K562 (cell line): ENCODE data around the gene STXBP4. TPM values are rescaled to one million over a fixed set of nuclear protein-coding genes. Genes with fewer than 3 reads are reported as not detected.

Experiments used
- ATAC-seq: fragments of 200-7000 bp; cut with Tn5 transposase; 3 replicates; pipeline ENCODE4 v1.9.1; 2020; ENCODE audit warnings: moderate library complexity
- BruUV-seq: library from RNA; stranded (reverse); fragments of 400-500 nt; replicated peaks from 2 replicates; lab custom pipeline; 2021; lab: Mats Ljungman, UMichigan
- CTCF ChIA-PET: fragments of 300-600 bp; formaldehyde crosslinking; extraction: SDS; loops from one replicate; lab custom pipeline; 2021; ENCODE audit warnings: low intra/inter-chr PET ratio; lab: Yijun Ruan, JAX
- POLR2A ChIA-PET: fragments of 300-600, 350-650 bp; sonication (Branson Sonifier 250); formaldehyde crosslinking; extraction: SDS; loops from one replicate; lab custom pipeline; 2021; ENCODE audit warnings: antibody characterized with exemption, inconsistent platforms; lab: Yijun Ruan, JAX
- DNase-seq, 4 experiments: peaks; one replicate each; pipeline versions ENCODE4 v3.0.0 to v3.0.0-alpha.2; 2011 to 2018; ENCODE audit warnings: low spot score in 3 of 4, mixed read lengths in 3 of 4; ENCODE audit errors: extremely low read depth in 1 of 4
- FAIRE-seq: peaks from 2 replicates; lab custom pipeline; 2011; peaks lifted over from hg19 to GRCh38; lab: Jason Lieb, UNC
- H2AFZ ChIP-seq: 2 replicates; pipeline ENCODE4 v1.6.0; 2011; ENCODE audit warnings: low read depth, low read length, control low read depth, inconsistent platforms
- H3K27ac ChIP-seq: fragments of 200-600 bp; 3 replicates; pipeline ENCODE4 v1.8.0; 2011; ENCODE audit warnings: low read depth, mild to moderate bottlenecking, control low read depth, inconsistent platforms, low read length, moderate library complexity, mixed read lengths; ENCODE audit errors: extremely low read depth
- H3K27me3 ChIP-seq, 2 experiments: fragments of 300-600 bp in 1 of 2; 2 replicates in 1 of 2; 3 replicates in 1 of 2; pipeline versions ENCODE4 v1.6.0 to v1.8.0; 2011; ENCODE audit warnings: inconsistent platforms in 2 of 2, low read length in 2 of 2, mild to moderate bottlenecking in 1 of 2, mixed read lengths in 1 of 2, moderate library complexity in 1 of 2; ENCODE audit not compliant: control insufficient read depth in 2 of 2, insufficient read depth in 2 of 2
- H3K36me3 ChIP-seq: fragments of 300-600 bp; 3 replicates; pipeline ENCODE4 v1.8.0; 2011; ENCODE audit warnings: mild to moderate bottlenecking, low read length, inconsistent platforms; ENCODE audit not compliant: control insufficient read depth, insufficient read depth
- H3K4me1 ChIP-seq, 2 experiments: fragments of 200-600 bp in 1 of 2; replicated peaks in 1 of 2; 2 replicates in 1 of 2; 3 replicates in 1 of 2; pipeline versions ENCODE4 v1.5.1 to v1.8.0; 2011; ENCODE audit warnings: inconsistent platforms in 2 of 2, low read length in 2 of 2, mild to moderate bottlenecking in 1 of 2, mixed read lengths in 1 of 2, moderate library complexity in 1 of 2; ENCODE audit not compliant: control insufficient read depth in 2 of 2, insufficient read depth in 2 of 2
- H3K4me2 ChIP-seq: 2 replicates; pipeline ENCODE4 v1.6.1; 2011; ENCODE audit warnings: low read length, control low read depth, inconsistent platforms, mixed read lengths; ENCODE audit not compliant: insufficient read depth
- H3K4me3 ChIP-seq: fragments of 200-600 bp; sonication (generic), shearing (Covaris generic); 2 replicates; pipeline ENCODE4 v1.5.1; 2016; ENCODE audit warnings: control low read depth, inconsistent platforms
- H3K79me2 ChIP-seq: fragments of 200-600 bp; 3 replicates; pipeline ENCODE4 v1.8.0; 2011; ENCODE audit warnings: low read length, inconsistent platforms; ENCODE audit not compliant: control insufficient read depth, insufficient read depth
- H3K9ac ChIP-seq, 2 experiments: 2 replicates each; pipeline versions ENCODE4 v1.6.0 to v1.6.1; 2011; ENCODE audit warnings: low read depth in 2 of 2, low read length in 2 of 2, control low read depth in 1 of 2, inconsistent platforms in 1 of 2, mild to moderate bottlenecking in 1 of 2, mixed read lengths in 1 of 2; ENCODE audit not compliant: insufficient read depth in 1 of 2
- H3K9me1 ChIP-seq: one replicate; pipeline ENCODE4 v1.6.0; 2011; ENCODE audit warnings: inconsistent platforms, mild to moderate bottlenecking, low read length, moderate library complexity; ENCODE audit not compliant: control insufficient read depth, insufficient read depth
- H3K9me3 ChIP-seq: replicated peaks from 2 replicates; pipeline ENCODE4 v1.5.1; 2011; ENCODE audit warnings: low read depth, low read length, inconsistent platforms; ENCODE audit not compliant: control insufficient read depth, insufficient read depth
- H4K20me1 ChIP-seq: replicated peaks from 2 replicates; pipeline ENCODE4 v1.6.1; 2011; ENCODE audit warnings: low read length, inconsistent platforms, mixed read lengths; ENCODE audit not compliant: control insufficient read depth, insufficient read depth
- ATF7 ChIP-seq: fragments of 450-650 bp; IDR thresholded peaks from 2 replicates; pipeline ENCODE4 v1.7.1; 2014; ENCODE audit warnings: mild to moderate bottlenecking, moderate library complexity
- CHD2 ChIP-seq: IDR thresholded peaks from 2 replicates; pipeline ENCODE4 v1.6.1; 2011; ENCODE audit warnings: low read depth, low read length
- EZH2 ChIP-seq: IDR thresholded peaks from 2 replicates; pipeline ENCODE4 v1.6.1; 2012; ENCODE audit warnings: low read depth, mild to moderate bottlenecking, inconsistent platforms, low read length, borderline replicate concordance
- FOS ChIP-seq: IDR thresholded peaks from 3 replicates; pipeline ENCODE4 v1.6.1; 2011; ENCODE audit not compliant: insufficient read length; ENCODE audit errors: extremely low read depth
- HLTF ChIP-seq: fragments of 450-650 bp; IDR thresholded peaks from 2 replicates; pipeline ENCODE4 v1.6.1; 2016
- MECOM ChIP-seq: fragments of 250-450 bp; sonication (Bioruptor Pico); IDR thresholded peaks from 2 replicates; pipeline ENCODE4 v1.8.0; 2022; ENCODE audit warnings: inconsistent platforms
- NCOA4 ChIP-seq: fragments of 450-650 bp; IDR thresholded peaks from 2 replicates; pipeline ENCODE4 v1.6.1; 2018; ENCODE audit warnings: mild to moderate bottlenecking; ENCODE audit not compliant: partially characterized antibody
- TAF9B ChIP-seq: fragments of 450-650 bp; IDR thresholded peaks from 2 replicates; pipeline ENCODE4 v1.6.1; 2018; ENCODE audit warnings: mild to moderate bottlenecking; ENCODE audit not compliant: partially characterized antibody
- TEAD2 ChIP-seq: fragments of 450-650 bp; IDR thresholded peaks from 2 replicates; pipeline ENCODE4 v1.6.1; 2016; ENCODE audit warnings: missing genetic modification characterization, control low read depth, missing compliant biosample characterization
- ZKSCAN8 ChIP-seq: fragments of 200-800 bp; sonication (Bioruptor generic); IDR thresholded peaks from 2 replicates; pipeline ENCODE4 v1.6.1; 2016; ENCODE audit warnings: missing genetic modification characterization, missing compliant biosample characterization
- ZSCAN32 ChIP-seq: fragments of 450-650 bp; formaldehyde crosslinking; IDR thresholded peaks from 2 replicates; pipeline ENCODE4 v1.4.0; 2020; ENCODE audit warnings: mild to moderate bottlenecking, moderate library complexity
- WGBS: fragments of 100-300 bp; shearing (Covaris generic); methylation state at CpG from one replicate; pipeline ENCODE4 v1.1.6; 2016; ENCODE audit warnings: low coverage, mixed read lengths; ENCODE audit not compliant: insufficient coverage; ENCODE audit errors: missing lambda C conversion rate; 5-methylcytosine and 5-hydroxymethylcytosine counted together
- in situ Hi-C: fragments of 300-500 bp; cut with MboI; formaldehyde crosslinking; loops from 4 replicates; pipeline ENCODE4 v1.15.0; 2018; ENCODE audit warnings: inconsistent platforms, mixed read lengths
- intact Hi-C: fragments of 100-400 bp; cut with micrococcal nuclease; formaldehyde crosslinking; loops from 2 replicates; pipeline ENCODE4 v1.14.2; 2022
- polyA plus RNA-seq, 8 experiments: library from polyadenylated mRNA; depleted of rRNA in 4 of 8; stranded (reverse) in 5 of 8; unstranded in 3 of 8; fragments of >200 nt; fragmentation: Nextera tagmentation in 2 of 8; fragmentation: Illumina TruSeq in 1 of 8; extraction: Ambion mirVana in 2 of 8; extraction: Trizol in 1 of 8; gene quantifications; 2 replicates each; pipeline versions ENCODE4 v1.2.1 to v1.2.3, GENCODE V29; 2011 to 2014; ENCODE audit warnings: inconsistent platforms in 1 of 8, missing spikeins in 1 of 8
- total RNA-seq, 7 experiments: library from RNA; depleted of rRNA in 6 of 7; stranded (reverse); fragments of >200 nt in 6 of 7; fragmentation: Illumina TruSeq in 2 of 7; extraction: Trizol in 2 of 7; gene quantifications; 2 replicates each; pipeline versions ENCODE4 v1.2.1 to v1.2.3, GENCODE V29; 2011 to 2021; ENCODE audit warnings: low replicate concordance in 1 of 7
- TF ChIP-seq, protein P1 (sequence below), 2 experiments: fragments of 450-650 bp; formaldehyde crosslinking in 1 of 2; IDR thresholded peaks; 2 replicates each; pipeline versions ENCODE4 v1.4.0 to v1.6.1; 2014 to 2020; ENCODE audit warnings: mild to moderate bottlenecking in 2 of 2, borderline replicate concordance in 1 of 2, low read depth in 1 of 2

STXBP4 gene
- total and polyA plus RNA-seq, 9 of the 15 experiments (the other 6 are each of a cell fraction or from before 2014, with no cell fraction given), result 11.6 to 23.2 (median 18.5) TPM

DNA sequence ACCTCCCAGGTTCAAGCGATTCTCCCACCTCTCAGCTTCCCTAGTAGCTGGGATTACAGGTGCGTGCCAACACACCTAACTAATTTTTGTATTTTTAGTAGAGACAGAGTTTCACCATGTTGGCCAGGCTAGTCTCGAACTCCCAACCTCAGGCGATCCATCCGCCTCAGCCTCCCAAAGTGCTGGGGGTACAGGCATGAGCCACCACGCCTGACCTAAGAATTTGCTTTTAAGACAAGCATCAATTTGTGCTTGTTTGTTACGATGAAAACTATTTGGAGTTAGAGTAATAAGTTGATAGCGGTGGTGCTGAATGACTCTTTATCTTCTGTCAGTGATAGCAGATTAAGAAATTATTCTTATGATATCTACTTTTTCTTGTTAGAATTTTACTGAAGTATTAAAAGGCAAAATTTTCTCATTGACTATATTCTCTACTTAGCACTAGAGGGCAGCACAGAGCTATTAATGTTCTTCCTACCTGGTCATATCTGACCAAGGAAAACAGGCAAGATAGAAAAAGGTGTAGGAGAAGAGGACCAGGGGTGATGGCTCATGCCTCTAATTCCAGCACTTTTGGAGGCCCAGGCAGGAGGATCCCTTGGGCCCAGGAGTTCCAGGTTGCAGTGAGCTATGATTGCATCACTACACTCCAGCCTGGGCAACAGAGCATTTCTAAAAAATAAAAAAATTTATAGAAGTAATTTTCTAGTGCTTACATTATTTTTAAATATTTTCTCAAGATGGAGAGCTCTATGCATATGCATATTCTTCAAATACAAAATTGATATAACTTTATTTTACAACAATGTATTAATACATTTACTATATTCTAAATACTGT is 24.5 kb downstream of the STXBP4 start:
- CTCF ChIA-PET, result interaction anchor here (0.6 to 1.1 kb wide), 7 partner anchors 299 to 535 kb away, joined by 3 to 6 read pairs (median 4); no protein-coding TSS in a partner anchor
- Histone ChIP-seq H3K27ac (no peak overlapping the region), H3K9me3 (no peaks in the 10 kb centered on the region), H3K27me3 (no peaks in the 10 kb centered on the region), H3K9me1 (no peaks in the 10 kb centered on the region), H3K4me2 (no peak overlapping the region), H2AFZ (no peak overlapping the region), H4K20me1 (no peaks in the 10 kb centered on the region), H3K36me3 (peaks cover 25% of the 10 kb centered on the region; the same call in 2 of the 3 replicates), H3K79me2 (no peaks in the 10 kb centered on the region), H3K4me3 (no peak overlapping the region), H3K4me1 (no peaks in the 10 kb centered on the region), H3K9ac (no peak overlapping the region)
- ATAC-seq (peak; percentile 74), FAIRE-seq (peak; percentile 74), DNase-seq (peak; percentile 35 to 69 (median 37))
- WGBS, result 48% methylated on average over 8 of the region's 8 CpGs
- POLR2A ChIA-PET, result interaction anchor here (0.6 to 1.0 kb wide), 3 partner anchors 34 to 1266 kb away, joined by 3 to 4 read pairs (median 4); no protein-coding TSS in a partner anchor
- BruUV-seq, result no TSS peak
- in situ Hi-C loops, result loop anchor here (5.0 to 10.0 kb wide), 2 partner anchors 364 to 522 kb away; partner anchors contain the start of gene SMIM36
- intact Hi-C loops, result loop anchor here (1.0 to 10.0 kb wide), 4 partner anchors 182 to 521 kb away; no protein-coding TSS in a partner anchor
- TF ChIP-seq ATF7 (no peak), ZSCAN32 (CRISPR knock-in tag) (no peak), TEAD2 (tag) (no peak), HLTF (no peak), FOS (no peak), EZH2 (no peak), NCOA4 (no peak), TAF9B (no peak), MECOM (CRISPR knock-in tag) (no peak), CHD2 (no peak), ZKSCAN8 (CRISPR knock-in tag) (no peak)
- TF ChIP-seq, protein P1, sequence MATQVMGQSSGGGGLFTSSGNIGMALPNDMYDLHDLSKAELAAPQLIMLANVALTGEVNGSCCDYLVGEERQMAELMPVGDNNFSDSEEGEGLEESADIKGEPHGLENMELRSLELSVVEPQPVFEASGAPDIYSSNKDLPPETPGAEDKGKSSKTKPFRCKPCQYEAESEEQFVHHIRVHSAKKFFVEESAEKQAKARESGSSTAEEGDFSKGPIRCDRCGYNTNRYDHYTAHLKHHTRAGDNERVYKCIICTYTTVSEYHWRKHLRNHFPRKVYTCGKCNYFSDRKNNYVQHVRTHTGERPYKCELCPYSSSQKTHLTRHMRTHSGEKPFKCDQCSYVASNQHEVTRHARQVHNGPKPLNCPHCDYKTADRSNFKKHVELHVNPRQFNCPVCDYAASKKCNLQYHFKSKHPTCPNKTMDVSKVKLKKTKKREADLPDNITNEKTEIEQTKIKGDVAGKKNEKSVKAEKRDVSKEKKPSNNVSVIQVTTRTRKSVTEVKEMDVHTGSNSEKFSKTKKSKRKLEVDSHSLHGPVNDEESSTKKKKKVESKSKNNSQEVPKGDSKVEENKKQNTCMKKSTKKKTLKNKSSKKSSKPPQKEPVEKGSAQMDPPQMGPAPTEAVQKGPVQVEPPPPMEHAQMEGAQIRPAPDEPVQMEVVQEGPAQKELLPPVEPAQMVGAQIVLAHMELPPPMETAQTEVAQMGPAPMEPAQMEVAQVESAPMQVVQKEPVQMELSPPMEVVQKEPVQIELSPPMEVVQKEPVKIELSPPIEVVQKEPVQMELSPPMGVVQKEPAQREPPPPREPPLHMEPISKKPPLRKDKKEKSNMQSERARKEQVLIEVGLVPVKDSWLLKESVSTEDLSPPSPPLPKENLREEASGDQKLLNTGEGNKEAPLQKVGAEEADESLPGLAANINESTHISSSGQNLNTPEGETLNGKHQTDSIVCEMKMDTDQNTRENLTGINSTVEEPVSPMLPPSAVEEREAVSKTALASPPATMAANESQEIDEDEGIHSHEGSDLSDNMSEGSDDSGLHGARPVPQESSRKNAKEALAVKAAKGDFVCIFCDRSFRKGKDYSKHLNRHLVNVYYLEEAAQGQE (IDR thresholded peaks at IDR 0.05; ENCODE audit: borderline replicate concordance), result peak; percentile 54; the same call in 1 of the 2 replicates
- TF ChIP-seq, protein P1 (CRISPR knock-in tag; IDR thresholded peaks at IDR 0.05; ENCODE audit: low read depth), result no peak
